ENCODE data around the gene COX6B2.
"Not testable (repeated sequence)": the region's sequence is repeated elsewhere in the genome, so short reads cannot be mapped to it uniquely, and the experiment has no call there.

COX6B2 gene

DNA sequence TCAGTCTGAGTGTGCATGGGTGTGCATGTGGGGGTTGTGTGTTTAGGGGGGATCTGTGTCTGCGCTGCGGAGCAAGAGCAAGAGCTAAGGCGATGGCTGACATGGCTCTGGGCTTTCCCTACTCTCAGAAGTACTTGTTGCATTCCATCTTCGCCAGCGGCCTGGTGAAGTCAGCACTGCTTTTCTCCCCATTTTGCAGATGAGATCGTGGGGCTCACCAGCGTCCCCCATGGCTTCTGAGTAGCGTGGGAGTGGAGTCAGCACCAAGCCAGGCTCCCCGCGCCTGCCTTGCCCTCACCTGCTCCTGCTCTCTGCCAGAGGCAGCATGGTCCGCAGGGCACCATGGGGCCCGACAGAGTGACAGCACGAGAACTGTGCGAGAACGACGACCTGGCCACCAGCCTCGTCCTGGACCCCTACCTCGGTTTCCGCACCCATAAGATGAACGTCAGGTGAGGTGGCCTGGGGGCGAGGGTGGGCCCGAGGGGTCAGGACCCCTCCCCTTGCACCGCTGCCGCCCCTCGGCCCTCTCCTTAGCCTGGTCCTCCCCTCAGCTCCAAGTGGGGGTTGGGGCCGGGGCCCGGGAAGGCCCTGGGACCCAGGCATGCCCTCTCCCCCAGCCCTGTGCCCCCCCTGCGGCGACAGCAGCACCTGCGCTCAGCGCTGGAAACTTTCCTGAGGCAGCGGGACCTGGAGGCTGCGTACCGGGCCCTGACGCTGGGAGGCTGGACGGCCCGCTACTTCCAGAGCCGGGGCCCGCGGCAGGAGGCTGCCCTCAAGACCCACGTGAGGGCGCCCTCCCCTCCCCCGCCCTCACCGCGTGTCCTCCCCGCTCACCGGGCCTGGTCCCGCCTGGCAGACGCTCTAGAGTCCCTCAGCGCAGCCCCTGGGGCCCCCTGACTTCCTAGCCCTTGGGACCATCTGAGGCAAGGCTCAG, 12.7 kb downstream of the COX6B2 start:
- DNase-seq (ENCODE audit: low read depth in 2 of 2), result no peak

DNA sequence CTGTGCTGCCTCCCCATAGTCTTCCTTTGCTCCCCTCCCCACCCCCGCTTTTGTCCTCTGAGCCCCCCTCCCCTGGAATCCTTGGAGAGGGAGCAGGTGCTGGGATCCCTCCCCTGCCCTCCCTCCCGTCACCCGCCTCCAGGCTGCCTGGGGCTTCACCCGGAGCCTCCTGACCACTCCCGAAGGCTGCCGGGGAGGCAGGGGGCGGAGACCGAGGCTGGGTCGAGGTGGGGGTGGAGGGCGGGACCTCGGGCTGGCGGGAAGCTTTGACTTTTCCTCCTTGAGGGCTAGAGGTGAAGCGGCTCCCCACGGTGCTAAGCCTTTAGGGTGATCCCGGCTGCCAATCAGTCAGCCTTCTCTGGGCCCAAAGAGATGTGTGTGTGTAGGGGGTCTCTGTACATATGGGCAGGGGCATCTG, 13.3 kb downstream of the COX6B2 start:
- peak; percentile 65 to 71 for DNase-seq (ENCODE audit: low read depth in 2 of 2)

DNA sequence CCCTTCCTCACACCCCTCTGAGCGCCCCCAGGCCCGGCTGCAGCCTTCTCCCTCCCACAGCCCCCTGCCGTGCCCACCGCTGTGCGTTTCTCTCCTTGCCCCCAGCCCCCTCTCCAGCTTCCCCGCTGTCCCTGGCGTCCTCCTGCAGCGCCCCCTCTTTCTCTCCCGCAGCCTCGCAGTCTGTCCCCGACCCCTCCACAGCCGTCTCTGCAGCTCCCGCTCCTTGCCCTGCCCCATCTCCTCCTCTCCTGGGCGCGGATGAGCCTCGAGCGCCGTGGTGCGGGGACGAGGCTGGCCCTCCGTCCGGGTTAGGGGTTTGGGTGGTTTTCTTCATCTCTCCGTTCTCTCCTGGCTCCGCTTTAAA, 13.8 kb downstream of the COX6B2 start:
- no peak for DNase-seq (ENCODE audit: low read depth in 2 of 2)

DNA sequence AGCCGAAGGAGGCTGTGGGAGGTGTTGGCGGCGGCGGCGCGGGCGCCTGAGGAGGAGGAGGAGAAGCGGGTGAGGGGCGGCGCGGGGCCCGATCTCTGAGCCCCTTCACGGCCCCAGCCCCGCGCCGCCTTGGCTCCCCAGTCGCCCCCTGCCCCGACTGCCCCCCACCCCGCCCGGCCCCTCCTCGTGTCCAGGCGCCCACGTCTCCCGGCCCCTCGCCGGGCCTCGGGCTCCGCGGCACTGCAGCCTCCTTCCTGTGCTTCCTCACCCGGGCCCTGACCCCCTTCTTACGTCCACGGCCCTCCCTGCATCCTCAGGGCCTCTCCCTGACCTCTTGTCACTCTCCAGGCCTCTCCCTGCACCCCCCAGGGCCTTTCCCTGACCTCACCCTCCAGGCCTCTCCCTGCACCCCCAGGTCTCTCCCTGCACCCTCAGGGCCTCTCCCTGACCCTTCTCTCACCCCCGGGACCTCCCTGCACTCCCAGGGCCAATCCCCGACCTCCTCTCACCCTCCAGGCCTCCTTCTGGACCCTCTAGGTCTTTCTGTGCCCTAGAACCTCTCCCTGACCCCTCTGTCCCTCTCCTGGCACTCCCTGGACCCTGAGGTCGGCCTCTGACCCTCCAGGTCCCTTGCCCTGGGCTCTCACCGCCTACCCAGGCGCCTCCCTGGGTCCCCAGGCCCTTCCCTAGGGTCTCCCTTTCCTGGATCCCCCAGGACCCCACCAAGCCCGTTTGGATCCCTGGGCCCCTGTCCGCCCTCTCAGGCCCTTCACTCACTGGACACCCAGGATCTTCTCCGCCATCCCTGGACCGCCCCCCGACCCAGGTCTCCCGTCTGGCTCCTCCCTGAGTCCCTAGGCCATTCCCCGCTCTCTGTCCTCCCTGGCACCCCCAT, 14.4 kb downstream of the COX6B2 start:
- DNase-seq (ENCODE audit: low read depth in 2 of 2), result no peak

DNA sequence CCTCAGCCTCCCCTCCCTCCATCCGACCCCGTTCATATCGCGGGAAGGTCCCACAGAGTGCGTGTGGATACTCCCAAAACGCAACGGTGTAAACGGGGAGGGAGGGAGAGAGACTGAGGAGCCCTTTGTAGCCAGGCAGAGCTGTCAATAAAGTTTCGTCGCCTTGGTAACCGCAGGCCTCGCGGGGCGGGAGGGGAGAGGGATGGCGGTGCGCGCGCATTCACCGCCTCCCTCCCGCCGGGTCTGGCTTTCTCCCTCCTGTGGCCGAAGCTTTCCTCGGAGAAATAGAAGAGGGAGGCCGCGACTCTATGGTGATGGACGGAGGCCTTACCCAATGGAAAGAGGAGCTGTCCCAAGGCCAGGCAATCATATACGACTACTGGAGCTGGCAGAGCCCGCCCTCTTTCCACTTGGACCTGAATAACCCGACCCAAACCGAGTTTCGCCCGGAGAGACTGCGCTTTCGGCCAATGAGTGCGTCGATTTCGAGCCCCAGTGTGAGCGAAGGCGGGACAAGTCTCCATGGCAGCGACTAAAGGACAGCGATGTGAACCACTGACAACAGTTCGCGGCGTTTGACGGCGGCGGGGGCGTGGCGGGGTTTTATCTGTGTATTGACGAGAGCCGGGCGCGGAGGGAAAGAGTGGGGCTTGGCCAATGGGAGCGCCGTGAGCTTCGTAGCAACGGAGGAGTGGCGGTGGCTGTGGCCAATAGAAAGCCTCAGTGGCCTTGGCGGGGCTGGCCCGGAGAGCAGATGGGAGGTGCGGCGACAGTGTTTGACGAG, 15.2 kb downstream of the COX6B2 start, which contains the start of gene KMT5C:
Gene KMT5C, plus strand, starts transcription at position 772 of the 784 bp plus-strand sequence. CDS start 2,061 bp downstream, outside the sequence.
- peak; percentile 100 for DNase-seq (ENCODE audit: low read depth in 2 of 2)

DNA sequence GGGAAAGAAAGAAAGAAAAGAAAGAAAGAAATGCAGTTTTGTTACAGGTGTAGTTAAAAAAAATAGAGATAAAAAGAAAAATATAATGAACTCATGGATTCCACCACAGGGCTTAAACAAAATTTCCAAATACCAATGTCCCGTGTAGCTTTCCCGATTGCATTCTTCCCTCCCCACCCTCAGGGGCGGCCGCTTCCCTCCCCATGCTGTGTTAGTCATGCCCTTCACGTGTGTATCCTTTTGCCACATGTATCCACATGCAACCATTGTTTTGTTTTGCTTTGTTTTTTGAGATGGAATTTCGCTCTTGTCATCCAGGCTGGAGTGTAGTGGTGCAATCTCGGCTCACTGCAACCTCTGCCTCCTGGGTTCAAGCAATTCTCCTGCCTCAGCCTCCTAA, 18.4 kb downstream of the COX6B2 start:
- DNase-seq (ENCODE audit: low read depth in 2 of 2), result no peak

DNA sequence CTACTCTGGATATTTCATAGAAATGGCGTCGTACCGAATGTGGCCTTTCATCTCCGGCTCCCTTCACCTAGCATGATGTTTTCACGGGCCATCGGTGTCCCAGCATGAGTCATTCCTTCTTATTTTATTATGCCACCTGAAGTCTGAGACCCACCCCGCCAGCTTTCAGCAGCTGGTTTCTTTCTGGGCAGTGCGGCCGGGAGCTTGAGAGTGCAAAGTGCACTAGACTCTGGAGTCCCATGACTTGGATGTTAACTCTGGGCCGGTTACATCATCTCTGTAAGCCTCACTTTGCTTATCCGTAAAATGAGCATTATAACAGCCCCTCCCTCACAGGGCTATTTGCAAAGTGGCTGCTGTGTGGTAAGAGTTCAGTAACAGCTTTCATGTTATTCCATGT, 20.6 kb downstream of the COX6B2 start:
- DNase-seq (ENCODE audit: low read depth in 2 of 2), result no peak

DNA sequence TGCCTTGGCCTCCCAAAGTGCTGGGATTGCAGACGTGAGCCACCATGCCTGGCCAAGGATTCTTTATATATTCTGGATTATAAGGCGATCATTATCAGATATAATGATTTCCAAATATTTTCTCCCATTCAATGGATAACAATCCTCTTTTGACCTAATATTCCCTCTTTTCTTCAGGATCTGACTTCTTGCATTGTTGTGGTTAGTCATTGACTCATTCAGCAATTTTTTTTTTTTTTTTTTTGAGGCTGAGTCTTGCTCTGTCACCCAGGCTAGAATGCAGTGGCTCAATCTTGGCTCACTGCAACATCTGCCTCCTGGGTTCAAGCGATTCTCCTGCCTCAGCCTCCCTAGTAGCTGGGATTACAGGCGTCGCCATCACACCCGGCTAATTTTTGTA, 24.7 kb downstream of the COX6B2 start:
- not testable (repeated sequence) for DNase-seq (ENCODE audit: low read depth in 2 of 2)

DNA sequence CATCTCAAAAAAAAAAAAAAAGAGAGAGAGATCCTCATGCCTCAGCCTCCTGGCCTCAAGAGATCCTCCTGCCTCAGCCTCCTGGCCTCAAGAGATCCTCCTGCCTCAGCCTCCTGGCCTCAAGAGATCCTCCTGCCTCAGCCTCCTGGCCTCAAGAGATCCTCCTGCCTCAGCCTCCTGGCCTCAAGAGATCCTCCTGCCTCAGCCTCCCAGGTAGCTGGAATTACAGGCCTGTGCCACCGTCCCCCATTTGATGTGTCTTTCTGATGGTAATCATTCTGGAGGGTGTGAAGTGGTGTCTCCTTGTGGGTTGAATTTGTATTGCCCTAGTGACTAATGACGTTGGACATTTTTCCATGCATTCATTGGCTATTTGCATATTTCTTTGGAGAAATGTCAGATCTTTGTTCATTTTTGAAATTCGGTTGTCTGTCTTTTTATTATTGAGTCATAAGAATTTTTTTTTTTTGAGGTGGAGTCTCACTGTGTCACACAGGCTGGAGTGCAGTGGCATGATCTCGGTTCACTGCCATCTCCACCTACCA, 25.7 kb downstream of the COX6B2 start:
- not testable (repeated sequence) for DNase-seq (ENCODE audit: low read depth in 2 of 2)

DNA sequence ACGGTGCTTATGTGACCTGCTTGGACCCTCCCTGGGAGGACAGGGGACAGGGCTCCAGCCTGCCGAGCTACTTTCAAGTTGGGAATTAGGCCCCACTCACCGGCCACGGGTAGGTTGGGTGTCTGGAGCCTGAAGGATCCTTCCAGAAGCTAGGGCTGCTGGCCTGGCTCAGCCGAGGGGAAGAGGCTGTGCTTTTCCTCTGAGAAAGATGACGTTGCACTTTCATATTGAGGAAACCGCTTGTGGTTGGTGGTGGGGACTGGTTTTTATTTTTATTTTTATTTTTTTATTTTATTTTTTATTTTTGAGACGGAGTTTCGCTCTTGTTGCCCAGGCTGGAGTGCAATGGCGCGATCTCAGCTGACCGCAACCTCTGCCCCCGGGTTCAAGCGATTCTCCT, 29.3 kb downstream of the COX6B2 start, which contains the start of gene TMEM150B:
Gene TMEM150B, minus strand, starts transcription at position 170 of the 400 bp plus-strand sequence. CDS start 4,305 bp downstream, outside the sequence.
- no peak for DNase-seq (ENCODE audit: low read depth in 2 of 2)

DNA sequence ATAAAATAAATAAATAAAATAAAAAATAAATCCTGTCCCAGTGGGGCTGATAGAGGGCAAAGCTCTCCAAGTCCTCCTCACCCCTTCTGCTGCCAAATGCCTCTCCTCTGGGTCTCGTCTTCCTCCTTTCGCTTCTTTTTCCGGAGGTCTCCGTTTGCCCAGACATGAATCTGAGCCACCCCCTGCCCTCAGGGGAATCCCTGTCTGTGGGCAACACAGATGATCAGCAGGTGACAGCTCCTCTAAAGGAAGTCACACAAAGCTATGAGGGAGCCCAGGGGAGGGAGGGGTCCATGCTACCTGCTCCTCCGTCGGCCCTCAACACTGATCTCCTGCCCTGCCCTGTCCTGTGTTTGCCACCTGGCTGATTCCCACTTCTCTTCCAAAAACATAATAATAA, 29.9 kb downstream of the COX6B2 start:
- no peak for DNase-seq (ENCODE audit: low read depth in 2 of 2)

DNA sequence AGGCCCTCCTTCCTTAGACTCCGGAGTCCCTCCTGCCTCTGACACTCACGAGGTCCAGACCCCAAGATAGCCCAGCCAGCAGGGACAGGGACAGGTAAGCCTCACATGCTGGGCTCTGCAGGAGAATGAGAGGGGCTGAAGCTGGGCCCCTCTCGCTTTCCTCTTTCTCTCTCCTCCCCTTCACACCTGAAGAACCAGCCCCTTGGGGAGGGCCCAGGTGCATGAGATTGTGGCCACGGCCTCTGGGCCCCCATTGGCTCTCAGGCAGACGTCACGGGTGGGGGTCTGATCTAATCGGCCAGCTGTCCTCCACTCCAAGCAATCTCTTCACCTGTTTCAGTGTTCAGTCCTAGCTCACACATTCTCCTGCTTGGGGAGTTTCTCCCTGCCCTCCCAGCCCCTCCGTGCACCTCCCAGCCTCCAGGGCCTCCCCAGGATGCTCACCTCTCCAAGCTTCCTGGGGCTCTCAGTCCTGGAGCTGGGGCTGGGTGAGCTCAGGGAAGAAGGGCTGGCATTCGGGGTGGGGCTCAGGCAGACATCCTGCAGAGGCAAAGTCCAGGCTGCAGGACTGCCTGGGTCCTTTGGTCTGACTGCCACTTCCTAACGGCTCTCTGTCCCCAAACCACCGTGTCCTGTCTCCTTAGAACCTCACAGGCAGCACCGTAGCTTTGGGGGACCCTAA, 32.2 kb downstream of the COX6B2 start:
- DNase-seq (ENCODE audit: low read depth in 2 of 2), result no peak

DNA sequence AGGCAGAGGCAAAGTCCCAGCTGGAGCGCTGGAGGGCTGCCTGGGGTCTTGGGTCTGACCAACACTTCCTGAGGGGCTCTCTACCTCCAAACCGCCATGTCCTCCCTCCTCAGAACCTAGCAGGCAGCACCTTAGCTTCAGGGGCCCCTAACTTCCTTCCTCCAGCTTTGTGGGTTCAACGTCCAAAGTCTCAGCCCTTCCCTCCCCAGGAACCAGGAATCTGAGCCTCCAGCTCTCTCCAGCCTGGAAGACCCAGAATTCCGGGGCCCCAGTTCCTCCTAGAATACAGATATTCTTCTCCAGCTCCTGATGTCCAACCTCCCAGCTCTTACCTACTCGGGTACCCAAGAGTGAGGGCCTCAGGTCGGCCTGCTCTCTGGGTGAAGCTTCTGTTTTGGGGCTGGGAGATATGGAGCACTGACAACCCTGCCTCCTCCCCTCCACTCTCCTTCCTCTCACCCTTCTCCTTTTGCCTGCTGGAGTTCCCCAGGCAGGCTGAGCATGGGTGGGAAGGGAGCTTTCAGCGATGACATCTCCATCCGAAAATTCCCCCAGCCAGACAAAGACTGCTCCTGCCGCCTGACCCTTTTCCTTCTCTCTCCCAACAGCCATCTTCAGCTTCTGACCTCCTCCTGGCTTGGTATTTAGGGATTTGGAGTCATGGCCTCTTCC, 32.9 kb downstream of the COX6B2 start:
- DNase-seq (ENCODE audit: low read depth in 2 of 2), result no peak

DNA sequence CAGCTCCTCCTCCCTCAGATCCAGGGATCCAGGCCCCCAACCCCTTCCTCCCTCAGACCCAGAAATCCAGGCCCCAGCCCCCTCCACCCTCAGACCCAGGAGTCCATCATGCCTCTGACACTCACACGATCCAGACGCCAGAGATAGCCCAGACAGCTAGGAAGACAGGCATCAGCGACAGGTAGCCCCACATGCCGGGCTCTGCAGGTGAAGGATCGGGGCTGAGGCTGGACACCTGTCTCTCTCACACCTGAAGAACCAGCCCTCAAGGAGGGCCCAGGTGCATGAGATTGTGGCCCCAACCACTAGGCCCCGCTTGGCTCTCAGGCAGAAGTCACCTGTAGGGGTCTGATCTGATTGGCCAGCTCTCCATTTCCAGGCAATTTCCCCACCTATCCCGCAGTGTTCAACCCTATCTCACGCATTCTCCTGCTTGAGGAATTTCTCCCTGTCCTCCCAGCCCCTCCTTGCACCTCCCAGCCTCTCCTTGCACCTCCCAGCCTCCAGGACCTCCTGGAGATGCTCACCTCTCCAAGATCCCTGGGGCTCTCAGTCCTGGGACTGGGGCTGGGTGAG, 33.6 kb downstream of the COX6B2 start:
- DNase-seq (ENCODE audit: low read depth in 2 of 2), result no peak

DNA sequence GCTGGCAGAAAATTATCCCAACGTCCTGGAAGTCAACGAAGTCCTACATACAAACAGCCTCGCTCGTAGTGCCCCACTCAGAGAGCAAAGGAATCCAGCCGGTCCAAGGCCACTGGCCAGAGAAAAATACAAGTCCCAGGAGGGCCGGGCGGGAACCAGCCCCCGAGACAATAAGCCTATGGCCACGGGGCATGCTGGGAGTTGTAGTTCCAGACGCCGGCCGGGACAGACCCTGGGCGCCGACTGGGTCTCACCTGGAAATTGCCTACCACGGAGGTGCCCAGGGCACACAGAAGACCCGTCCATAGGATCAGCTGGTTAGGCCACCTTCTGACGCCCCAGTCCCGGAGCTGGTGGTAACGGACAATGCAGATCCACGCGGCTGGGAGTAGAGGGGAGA, 34.7 kb downstream of the COX6B2 start:
- no peak for DNase-seq (ENCODE audit: low read depth in 2 of 2)

DNA sequence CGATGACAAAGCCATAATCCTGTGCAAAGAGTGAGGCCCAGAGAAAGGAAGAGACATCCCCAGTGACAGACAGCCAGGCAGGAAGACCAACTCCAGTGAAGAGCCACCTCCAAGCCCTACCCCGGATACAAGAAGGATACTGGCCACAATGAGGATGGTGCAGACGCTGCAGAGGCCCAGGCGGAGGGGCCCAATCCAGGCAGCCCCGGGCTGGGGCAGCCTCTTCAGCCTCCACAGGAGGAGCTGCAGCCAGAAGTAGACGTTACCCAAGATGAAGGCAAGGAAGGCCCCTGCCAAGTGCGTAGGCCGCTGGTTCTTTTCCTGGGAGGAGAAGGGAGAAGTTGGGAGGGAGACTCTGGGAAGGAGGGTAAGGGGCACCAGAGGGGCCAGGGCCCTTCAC, 37.9 kb downstream of the COX6B2 start:
- DNase-seq (ENCODE audit: low read depth in 2 of 2), result no peak

DNA sequence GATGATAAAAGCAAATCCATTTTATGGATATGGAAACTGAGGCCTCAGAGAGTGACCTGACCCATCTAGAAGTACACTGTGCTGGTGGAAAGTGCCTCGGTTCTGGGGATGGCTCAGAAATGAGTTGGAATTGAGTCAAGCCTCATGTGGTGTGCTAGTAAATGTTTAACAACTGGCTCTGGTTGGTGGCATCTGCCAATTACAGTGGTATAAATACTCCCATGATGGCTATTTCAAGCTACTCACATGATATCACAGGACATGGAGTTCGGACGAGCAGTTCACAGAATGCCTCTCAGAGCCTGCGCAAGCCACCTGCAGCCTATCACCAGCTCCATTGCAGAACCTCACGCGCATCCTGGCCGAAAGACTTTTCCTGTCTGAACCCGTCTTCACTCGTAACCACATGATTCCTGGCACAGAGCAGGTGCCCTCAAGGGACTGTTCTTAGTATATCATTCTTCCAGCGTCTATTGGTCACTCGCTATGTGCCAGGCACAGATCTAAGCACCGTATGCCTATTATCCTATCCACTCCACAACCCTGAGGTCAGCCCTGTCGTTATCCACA, 38.5 kb downstream of the COX6B2 start:
- no peak for DNase-seq (ENCODE audit: low read depth in 2 of 2)

DNA sequence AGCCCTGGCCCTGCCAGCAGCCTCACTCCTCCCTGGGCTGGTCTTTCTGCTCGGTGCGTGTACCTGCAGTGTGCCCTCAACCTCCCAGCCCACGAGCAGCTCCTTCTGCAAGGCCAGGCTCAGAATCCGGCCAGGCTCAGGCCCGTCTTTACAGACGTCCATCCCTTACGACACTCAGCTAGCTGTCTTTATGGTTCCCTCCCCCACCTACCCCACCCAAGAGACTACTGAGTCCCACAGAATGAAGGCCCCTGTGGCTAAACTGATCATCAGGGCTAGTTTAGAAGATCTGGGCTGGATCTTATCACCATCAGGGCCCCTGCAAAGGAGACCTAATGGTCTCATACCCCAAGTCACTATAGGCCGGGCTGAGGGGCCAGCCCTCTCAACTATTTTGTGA, 40.1 kb downstream of the COX6B2 start:
- no peak for DNase-seq (ENCODE audit: low read depth in 2 of 2)
